CD4-positive, alpha-beta T cell treated with Interleukin-17A for 4 hours (primary cell): Measurements from ENCODE around the gene TBCD.

ENCODE experiments used
- DNase-seq: peaks from one replicate; pipeline ENCODE4 v3.0.0-alpha.2; 2020; ENCODE audit warnings: mixed read lengths

Gene TBCD

DNA sequence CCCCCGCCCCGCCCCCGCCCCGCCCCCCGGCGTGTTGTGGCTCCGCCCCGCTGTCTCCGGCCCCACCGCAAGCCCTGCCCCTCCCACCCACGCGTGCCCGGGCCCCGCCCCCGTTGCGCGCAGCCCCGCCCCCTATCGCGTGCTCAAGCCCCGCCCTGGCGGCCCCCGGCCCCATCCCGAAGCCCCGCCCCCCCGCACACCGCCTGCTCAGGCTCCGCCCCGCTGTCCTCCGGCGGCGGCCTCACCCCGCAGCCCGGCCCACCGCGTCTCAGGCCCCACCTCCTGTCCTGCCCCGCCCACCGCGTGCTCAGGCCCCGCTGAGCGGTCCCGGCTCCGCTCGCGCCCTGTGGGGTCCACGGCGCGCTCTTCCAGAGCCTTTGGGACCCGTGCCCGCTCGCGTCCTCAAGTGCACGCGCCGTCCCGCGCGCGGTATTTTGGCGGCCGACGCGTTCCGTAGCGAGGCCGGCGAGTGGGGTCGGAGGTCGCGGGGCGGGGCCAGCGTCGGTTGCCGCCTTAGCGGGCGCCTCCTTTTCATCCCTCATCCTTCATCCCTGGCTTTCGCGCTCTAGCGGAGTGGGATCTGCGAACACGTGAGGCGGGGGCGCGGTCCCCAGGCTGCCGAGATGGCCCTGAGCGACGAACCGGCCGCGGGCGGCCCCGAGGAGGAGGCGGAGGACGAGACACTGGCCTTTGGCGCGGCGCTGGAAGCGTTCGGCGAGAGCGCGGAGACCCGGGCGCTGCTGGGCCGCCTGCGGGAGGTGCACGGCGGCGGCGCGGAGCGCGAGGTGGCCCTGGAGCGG, at the start of gene TBCD:
Gene TBCD (plus strand): TSS at position 495 of the 800 bp plus-strand sequence. CDS start 129 bp downstream, at position 624.
- peak; percentile 94 for DNase-seq

DNA sequence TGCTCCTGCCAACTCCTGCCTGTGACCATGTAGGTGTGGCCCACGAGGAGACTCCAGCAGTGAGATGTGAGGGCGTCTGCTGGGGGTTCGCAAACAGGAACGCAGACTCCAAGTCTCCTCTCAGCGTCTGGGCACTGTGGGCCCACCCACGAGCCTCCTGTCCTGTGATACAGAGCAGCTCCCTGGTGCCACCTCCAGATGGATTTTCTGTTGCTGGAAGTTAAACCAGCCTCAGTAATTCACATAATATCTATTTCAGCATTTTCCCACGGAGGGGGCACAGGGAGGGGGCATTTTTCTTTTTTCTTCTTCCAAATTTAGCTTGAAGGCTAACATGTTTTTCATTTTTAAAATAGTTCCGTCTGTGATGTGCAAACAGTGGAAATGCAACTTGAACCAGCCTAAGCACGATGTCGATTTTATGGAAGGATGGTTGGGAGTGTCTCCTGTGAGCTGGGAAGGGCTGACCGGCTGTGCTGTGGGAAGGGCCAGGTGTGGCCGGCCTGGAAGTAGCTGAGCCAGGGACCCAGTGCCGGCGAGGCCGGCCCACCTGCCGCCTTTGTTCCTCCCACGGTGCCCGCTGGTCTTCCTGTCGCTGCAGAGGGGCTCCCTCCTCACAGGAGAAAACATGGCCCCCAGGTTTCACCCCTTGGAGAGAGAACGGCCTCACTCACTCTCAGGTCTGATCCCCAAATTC, 49.5 kb upstream of the TBCD start:
- no peak for DNase-seq

GRCh38 chr17:82703036-82703745, 48.7 kb upstream of the TBCD start:
- no peak for DNase-seq

GRCh38 chr17:82703935-82704865, 47.7 kb upstream of the TBCD start:
- DNase-seq, result no peak

DNA sequence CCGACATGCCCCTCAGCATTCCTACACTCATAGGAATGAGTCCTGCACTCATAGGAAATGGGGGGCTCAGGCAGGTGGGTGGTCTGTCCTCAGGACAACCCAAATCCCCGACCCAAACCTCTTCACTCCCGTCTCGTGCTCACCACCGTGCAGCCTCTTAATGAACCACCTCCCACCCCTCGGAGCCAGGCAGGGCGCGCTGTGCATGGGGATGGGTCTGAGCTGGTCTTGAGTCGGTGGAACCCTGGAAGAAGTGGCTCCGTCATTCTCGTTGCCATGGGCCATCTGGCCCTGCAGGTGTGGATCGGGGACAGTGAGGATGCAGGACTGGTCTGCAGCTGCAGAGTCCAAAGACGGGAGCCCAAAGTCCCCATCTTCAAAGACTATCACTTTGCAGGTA, 47.0 kb upstream of the TBCD start:
- no peak for DNase-seq

- no peak for DNase-seq
Measured at GRCh38 chr17:82705756-82706155, 46.1 kb upstream of the TBCD start.

GRCh38 chr17:82709024-82709675, 42.7 kb upstream of the TBCD start:
- no peak for DNase-seq

- DNase-seq, result no peak
Measured at GRCh38 chr17:82709676-82710498, 42.0 kb upstream of the TBCD start.

DNA sequence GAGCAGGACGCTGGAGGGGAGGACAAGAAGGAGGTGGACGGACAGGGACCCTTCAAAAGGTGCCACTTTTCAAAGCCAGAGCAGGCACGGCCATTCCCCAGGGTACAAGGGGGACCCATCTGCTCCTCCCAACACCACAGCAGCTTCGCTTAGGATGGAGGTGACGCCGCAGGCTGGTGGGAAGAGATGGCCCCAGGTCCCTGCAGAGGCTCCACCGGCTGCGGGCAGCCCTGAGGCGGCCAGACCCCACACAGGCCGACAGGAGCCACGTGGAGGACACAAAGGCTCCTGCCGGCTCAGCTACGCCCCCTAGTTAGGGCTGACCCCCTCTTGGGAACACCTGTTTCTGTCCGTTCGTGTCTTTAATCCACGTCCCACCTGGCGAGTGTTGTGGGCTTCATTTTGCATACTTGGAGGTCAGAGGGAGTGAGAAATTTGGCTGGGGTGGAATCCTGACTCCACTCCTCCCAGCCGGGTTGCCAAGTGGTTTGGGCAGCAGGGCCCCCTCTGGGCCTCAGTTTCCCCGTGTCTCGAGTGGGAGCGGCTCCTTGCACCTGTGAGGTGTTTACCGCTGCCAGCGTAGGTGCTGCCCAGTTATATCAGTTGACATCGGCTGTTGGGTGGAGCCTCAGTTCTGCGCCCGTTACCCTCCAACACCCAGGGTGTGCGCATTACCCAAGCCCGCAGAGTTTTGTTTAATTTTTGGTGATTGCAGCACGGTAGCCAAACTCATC, 41.2 kb upstream of the TBCD start:
- no peak for DNase-seq

GRCh38 chr17:82713071-82713723, 38.7 kb upstream of the TBCD start:
- no peak for DNase-seq

- DNase-seq, result peak; percentile 99
Measured at GRCh38 chr17:82716203-82717010, 35.5 kb upstream of the TBCD start, which contains the start of gene FN3KRP. Gene FN3KRP, plus strand, starts transcription at chr17:82716706. Its CDS starts 50 bp downstream, at chr17:82716756.

GRCh38 chr17:82718986-82719685, 32.7 kb upstream of the TBCD start:
- DNase-seq, result no peak

- no peak for DNase-seq
Measured at GRCh38 chr17:82720204-82720603, 31.7 kb upstream of the TBCD start.

DNA sequence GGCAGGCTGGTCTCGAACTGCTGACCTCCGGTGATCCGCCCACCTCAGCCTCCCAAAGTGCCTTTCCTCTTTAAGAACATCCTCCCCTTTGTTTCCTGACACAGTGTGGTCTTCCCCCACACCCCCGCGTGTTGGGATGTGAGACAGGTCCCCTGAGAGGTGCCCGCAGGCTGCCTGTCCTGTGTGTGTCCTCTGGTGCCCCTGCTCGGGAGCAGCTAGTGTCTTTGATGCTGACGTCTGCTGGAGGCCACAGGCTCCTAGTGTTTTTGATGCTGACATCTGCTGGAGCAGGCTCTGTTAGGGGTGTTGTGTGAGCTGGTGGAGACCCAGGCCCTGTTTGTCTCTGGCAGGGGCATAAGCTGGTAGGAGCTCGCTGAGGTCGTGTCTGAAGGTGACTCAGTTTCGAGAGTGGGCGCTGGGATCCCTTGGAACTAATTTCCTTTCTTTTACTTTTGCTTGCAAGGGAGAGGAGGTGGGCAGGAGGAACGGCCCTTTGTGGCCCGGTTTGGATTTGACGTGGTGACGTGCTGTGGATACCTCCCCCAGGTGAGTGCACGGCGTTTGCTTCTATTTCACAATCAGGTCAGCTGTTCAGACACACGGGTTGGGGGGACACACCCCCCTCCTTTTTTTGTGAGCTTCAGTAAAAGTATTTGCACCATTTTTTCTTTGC, 29.4 kb upstream of the TBCD start:
- no peak for DNase-seq

DNA sequence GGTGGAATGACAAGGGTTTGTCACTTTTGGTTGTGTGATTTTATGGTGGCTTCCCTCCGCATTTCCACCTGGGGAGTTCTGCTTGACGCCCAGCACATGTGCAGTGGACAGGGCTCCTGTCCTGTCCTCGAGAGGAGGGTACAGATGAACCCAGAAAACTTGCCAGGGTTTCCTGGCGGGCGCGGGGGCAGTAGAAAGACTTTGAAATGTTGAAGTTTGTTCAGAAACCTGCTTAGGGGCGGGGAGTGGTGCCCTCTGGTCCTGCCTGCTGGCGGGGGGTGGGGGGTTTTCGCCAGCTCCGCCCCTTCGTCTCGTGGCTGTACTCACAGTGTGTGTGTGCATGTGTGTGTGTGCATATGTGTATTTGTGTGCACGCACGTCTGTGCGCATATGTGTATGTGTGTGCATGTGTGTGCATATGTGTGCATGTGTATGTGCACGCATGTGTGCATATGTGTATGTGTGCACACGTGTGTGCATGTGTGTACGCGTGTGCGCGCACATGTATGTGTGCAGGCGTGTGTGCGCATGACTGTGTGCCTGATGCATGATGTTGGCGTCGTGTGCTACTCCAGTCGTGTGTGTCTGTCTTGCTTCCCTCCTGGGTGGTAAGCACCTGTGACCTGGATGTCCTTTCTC, 28.6 kb upstream of the TBCD start:
- no peak for DNase-seq

- no peak for DNase-seq
Measured at GRCh38 chr17:82726427-82726826, 25.4 kb upstream of the TBCD start.
